Measurements from ENCODE around the gene ZDHHC14.

ZDHHC14 gene

DNA sequence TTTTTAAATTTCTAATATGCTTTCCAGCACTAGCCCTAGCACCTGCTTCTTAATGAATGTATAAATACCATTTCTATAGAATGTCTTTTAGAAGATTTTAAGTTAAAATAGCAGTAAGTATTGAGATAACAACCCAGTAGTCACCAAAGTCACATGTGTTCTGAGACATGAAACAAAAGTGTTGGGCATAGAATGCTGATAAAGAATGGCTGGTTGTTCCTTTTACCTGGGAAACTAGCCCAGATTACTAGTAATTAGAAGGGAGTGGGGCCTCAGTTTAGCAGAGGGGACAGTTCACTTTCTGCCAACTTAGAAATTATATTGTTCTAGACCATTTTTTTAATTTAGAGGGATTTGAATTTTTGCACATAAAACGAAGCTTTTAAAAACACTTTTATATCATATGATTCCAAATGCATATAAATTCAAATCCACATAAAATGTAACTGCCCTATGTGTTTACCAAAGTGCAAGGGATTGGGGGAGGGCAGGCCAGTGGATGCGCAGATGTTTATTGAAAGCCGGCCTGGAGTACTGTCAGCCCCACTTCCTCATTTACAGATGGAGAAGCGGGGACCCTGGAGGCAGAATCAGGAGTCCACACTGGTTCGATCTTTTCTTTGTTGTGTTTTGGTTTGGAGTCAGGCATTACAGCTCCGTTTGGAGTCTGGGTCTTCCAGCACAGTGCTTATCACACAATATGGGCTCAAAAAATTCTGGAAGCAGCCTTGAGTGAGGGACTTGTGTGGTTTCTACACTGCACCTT lies 139.8 kb downstream of the ZDHHC14 start:
- DNase-seq, result no peak

DNA sequence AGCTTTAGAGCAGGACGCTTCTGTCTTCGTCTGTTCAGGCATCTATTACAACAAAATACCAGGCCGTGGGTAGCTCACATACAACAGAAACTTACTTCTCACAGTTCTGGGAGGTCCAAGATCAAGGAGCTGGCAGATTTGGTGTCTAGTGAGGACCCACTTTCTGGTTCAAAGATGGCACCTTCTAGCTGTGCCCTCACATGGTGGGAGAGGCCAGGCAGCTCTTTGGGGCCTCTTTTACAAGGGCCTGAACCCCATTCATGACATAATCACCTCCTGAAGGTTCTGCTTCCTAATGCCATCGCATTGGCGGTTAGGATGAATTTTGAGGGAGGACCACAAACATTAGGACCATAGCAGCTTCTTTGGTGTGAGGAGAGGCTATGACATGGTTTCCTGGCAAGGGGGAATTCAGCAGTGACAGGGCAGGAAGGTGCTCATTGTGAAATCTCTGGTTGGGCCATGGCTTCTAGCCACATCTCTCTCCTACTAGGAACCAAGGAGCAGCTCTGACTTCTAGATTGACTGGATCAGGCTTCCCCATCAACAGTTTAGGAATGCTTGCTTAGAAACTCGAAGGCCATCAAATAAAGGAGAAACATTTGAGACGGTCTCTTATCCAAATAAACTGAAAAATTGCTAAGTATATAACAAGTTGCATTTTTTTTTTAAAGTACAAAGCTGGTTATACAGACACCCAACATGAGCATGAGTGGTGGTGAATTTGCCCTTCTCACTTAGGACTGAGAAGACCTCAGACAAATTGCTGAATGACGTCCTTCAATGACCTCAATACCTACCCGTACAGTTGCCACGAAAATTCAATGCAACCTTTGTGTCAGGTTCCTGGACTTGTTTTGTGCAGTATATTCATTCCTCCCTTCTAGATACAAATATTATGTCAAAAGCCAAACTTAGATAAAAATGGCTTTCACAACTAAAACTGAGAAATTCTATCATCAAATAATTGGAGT lies 140.7 kb downstream of the ZDHHC14 start:
- DNase-seq, result no peak

DNA sequence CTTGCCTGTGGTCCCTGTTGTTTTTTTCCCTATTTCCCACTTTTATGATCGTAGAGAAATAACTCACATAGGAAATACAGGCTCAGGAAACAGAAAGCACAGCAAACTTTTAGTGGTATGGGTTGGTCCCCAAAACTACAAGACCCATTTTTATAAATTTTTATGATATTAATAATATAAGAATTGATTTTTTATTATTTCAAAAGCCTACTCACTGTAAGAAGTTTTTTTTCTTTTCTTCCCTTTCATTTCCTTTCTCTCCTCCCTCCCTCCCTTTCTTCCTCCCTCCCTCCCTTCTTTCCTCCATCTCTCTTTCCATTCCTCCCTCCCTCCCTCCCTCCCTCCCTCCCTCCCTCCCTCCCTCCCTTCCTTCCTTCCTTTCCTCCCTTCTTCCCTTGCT lies 141.5 kb downstream of the ZDHHC14 start:
- no peak for DNase-seq

DNA sequence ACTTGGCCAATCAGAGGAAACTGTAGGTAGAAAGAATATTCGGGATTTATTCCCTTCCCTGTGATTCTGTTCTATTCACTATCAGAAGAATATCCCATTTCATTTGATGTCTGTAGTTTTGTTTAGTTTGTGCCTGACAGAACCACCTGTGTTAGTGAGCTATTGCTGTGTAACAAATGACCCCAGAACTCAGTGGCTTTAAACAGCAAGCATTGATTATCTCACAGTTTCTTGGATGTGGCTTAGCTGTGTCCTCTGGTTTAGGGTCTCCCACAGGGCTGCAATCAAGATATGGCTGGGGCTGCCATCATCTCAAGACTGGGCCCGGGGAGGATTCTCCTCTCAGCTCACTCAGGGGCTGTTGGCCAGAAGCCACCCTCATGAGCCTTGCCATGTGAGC lies 143.7 kb downstream of the ZDHHC14 start:
- DNase-seq, result no peak

- no peak for DNase-seq
Measured at GRCh38 chr6:157525292-157525889, 144.4 kb downstream of the ZDHHC14 start.

- DNase-seq, result no peak
Measured at GRCh38 chr6:157525918-157526425, 145.0 kb downstream of the ZDHHC14 start.

DNA sequence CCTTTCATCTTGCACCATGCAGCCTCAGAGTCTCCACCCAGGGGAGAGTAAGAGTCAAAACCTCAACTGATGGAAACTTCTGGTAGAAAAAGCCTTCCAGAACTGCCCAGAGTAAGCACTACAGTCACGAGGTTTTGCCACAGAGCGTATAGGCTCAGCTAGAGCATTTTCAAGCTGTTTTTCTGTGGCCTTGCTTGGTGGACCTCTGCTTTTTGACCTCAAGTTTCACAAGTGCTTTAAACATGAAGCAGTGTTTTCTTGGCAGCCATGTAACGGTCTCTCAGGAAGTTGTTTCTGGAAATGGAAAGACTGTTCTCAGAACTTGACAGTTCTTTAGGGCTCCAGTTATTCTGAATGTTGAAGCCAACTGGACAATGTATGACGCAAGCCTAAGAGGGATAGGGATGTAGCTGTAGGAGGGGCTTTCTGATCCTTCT lies 146.5 kb downstream of the ZDHHC14 start:
- no peak for DNase-seq

GRCh38 chr6:157528931-157529653 lies 148.1 kb downstream of the ZDHHC14 start:
- no peak for DNase-seq

DNA sequence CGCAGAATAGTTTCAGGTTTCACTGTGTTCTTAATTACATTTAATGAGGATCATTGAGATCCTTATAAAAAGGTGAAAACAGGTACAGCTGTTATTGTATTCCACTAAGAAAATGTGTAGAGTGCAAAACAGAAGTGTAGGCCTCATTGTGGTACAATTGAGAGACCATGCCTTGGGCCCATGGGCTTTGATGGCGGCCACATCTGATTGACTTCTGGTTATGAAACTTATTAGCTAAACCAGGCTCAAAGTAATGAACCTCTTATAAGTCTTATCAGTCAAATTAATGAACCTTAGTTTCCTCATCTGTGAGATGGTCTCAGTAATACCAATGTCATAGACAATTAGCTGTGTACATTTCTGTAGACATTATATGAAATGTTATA lies 148.7 kb downstream of the ZDHHC14 start:
- DNase-seq, result no peak

DNA sequence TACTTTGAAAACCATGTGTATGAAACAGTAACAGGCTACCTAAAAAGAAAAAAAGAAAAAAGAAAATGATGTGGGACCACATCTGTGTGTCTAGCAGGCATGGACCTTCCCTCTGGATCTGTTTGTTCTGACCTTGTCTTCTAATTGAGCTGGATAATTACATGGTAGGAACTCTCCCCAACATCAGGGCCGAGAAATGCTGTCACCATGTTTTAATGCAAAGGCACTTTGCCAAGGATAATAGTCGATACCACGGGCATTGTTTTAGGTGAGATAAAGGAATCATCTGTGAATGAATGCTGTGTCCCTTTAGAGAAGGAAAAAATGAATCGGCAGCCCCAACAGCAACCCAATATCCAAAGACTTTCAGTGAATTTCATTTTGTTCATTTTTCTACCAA lies 149.1 kb downstream of the ZDHHC14 start:
- no peak for DNase-seq

- DNase-seq, result no peak
Measured at GRCh38 chr6:157530724-157531168, 149.8 kb downstream of the ZDHHC14 start.

DNA sequence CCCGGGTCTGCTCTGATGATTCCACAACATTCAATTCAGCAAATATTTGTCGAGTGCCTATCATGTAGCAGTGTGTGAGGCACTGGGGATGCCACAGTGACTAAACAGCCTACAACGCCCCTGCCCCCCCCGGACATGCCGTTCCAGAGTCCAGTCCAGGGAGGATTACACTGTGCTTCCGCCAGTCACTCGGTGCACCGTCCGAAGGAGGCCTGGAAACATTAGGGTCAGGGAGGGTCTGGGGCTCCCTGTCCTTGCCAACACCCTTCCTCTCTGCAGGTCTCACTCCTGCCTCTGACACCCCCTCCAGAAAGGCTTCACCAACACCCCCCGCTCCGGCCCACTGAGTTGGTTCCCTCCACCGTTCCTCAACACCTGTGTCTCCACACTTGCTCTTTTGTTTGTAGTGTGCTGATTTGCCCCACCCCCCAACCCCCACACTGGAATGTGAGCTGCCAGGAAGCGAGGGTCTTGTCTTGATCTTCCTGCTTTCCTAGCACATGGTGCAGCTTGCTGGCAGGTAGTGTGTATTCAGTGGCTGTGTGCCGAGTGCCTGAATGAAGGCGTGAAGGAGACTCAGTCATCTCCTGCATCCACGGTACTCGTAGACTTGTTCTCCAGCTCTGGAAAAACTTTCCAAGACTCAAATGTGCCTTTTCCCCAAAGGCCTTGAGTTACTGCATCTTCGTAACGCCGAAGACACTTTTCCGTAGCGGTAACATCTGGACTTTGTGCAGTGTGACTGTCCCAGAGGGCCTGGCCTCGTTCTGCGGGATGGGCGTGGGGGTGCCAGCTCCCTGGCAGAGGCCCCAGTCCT lies 150.4 kb downstream of the ZDHHC14 start:
- DNase-seq, result no peak

- DNase-seq, result no peak
Measured at GRCh38 chr6:157531986-157532365, 151.0 kb downstream of the ZDHHC14 start.

- DNase-seq, result no peak
Measured at GRCh38 chr6:157533048-157533871, 152.3 kb downstream of the ZDHHC14 start.

DNA sequence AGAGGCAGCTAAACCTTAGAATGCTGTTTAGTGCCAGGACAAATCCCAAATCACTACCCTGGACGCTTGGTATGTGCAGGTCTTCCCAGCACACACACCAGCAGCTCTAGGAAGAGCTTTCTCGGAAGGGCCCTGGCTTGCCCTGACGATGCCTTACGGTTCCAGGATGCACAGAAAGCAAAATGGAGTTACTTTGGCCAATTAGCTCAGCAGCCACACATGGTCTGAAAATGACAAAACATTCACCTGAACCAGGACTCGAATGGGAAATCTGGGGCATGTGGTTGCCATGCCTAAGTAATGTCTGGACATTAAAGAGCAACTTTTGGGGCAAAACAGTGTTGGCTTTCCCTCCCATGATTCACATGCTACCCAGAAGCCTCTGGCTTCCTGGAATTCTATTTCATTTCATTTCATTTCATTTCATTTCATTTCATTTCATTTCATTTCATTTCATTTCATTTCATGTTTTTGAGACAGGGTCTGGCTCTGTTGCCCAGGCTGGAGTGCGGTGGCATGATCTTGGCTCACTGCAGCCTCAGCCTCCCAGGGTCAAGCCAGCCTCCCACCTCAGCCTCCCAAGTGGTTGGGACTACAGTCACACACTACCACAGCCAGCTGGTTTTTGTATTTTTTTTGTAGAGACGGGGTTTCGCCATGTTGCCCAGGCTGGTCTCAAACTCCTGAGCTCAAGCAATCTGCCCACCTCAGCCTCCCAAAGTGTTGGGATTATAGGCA lies 153.3 kb downstream of the ZDHHC14 start:
- DNase-seq, result no peak

DNA sequence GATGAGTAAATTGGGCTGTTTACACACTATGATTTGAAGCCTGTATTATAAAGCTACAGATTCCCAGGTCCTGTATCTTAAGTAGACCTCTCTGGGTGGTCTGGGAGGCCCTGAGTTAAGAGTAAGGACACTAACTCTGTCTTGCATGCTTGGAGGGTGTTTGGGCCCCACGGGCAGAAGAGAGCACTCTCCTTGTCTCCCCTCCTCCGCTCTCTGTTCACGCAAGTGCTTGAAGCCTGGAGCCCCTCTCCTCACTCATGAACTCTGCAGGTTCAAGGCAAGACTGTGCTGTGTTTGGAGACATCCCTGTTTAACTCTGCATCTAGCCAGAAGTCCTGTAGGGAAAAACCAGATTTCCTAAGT lies 154.0 kb downstream of the ZDHHC14 start:
- no peak for DNase-seq

GRCh38 chr6:157535340-157536222 lies 154.6 kb downstream of the ZDHHC14 start:
- no peak for DNase-seq

GRCh38 chr6:157536223-157536545 lies 155.2 kb downstream of the ZDHHC14 start:
- no peak for DNase-seq

- DNase-seq, result no peak
Measured at GRCh38 chr6:157537556-157537955, 156.6 kb downstream of the ZDHHC14 start.
